Caco-2 (cell line): ENCODE results near the gene EIF3L. TPM values are rescaled to one million over a fixed set of nuclear protein-coding genes. Genes with fewer than 3 reads are reported as not detected.

Source experiments
- BruUV-seq: library from RNA; stranded (reverse); fragments of 400-500 nt; replicated peaks from 2 replicates; lab custom pipeline; 2021; lab: Mats Ljungman, UMichigan
- CTCF ChIA-PET: fragments of 300-600 bp; sonication (Branson Sonifier 250); formaldehyde crosslinking; loops from one replicate; lab custom pipeline; 2022; ENCODE audit warnings: antibody characterized with exemption; lab: Charles Lee
- POLR2A ChIA-PET: fragments of 300-600 bp; sonication (Branson Sonifier 250); formaldehyde crosslinking; loops from one replicate; lab custom pipeline; 2022; ENCODE audit warnings: antibody characterized with exemption; lab: Charles Lee
- DNase-seq, 2 experiments: peaks; one replicate each; pipeline versions ENCODE4 v3.0.0 to v3.0.0-alpha.2; 2020 to 2022
- H3K27me3 ChIP-seq: replicated peaks from 2 replicates; pipeline ENCODE4 v1.6.0; 2011; ENCODE audit warnings: low read length; ENCODE audit not compliant: control insufficient read depth, insufficient read depth
- H3K36me3 ChIP-seq: 2 replicates; pipeline ENCODE4 v1.5.1; 2011; ENCODE audit warnings: low read length; ENCODE audit not compliant: control insufficient read depth, insufficient read depth
- H3K4me1 ChIP-seq: fragments of 250-450 bp; sonication (Bioruptor Pico); 2 replicates; pipeline ENCODE4 v1.5.1; 2020; ENCODE audit warnings: mild to moderate bottlenecking
- H3K4me3 ChIP-seq: 2 replicates; pipeline ENCODE4 v1.5.1; 2011; ENCODE audit warnings: low read depth, mild to moderate bottlenecking, control low read depth, low read length
- H3K9me3 ChIP-seq: fragments of 250-450 bp; sonication (Bioruptor Pico); 2 replicates; pipeline ENCODE4 v1.5.1; 2020; ENCODE audit warnings: mild to moderate bottlenecking, moderate library complexity
- H3K27ac Mint-ChIP-seq: one replicate; pipeline ENCODE4 v1.8.0; 2022; ENCODE audit warnings: mixed read lengths; ENCODE audit not compliant: unreplicated experiment
- H3K27me3 Mint-ChIP-seq: one replicate; pipeline ENCODE4 v1.8.0; 2022; ENCODE audit warnings: mixed read lengths; ENCODE audit not compliant: insufficient read depth, unreplicated experiment
- H3K36me3 Mint-ChIP-seq: one replicate; pipeline ENCODE4 v1.8.0; 2022; ENCODE audit warnings: mild to moderate bottlenecking, mixed read lengths; ENCODE audit not compliant: insufficient read depth, unreplicated experiment
- H3K4me1 Mint-ChIP-seq: one replicate; pipeline ENCODE4 v1.8.0; 2022; ENCODE audit warnings: low read depth, mixed read lengths; ENCODE audit not compliant: unreplicated experiment
- H3K4me3 Mint-ChIP-seq: one replicate; pipeline ENCODE4 v1.8.0; 2022; ENCODE audit warnings: mild to moderate bottlenecking, moderate library complexity, mixed read lengths; ENCODE audit not compliant: unreplicated experiment
- H3K9me3 Mint-ChIP-seq: one replicate; pipeline ENCODE4 v1.8.0; 2022; ENCODE audit warnings: mixed read lengths; ENCODE audit not compliant: unreplicated experiment
- CTCF ChIP-seq, 2 experiments: fragments of 200-600 bp in 1 of 2; IDR thresholded peaks; 1 replicate in 1 of 2; 2 replicates in 1 of 2; pipeline versions ENCODE4 v1.5.1 to v1.8.0; 2011 to 2022; ENCODE audit warnings: antibody characterized with exemption in 1 of 2, control low read depth in 1 of 2, inconsistent platforms in 1 of 2, low read depth in 1 of 2, low read length in 1 of 2, mild to moderate bottlenecking in 1 of 2, moderate library complexity in 1 of 2; ENCODE audit not compliant: insufficient read depth in 1 of 2, severe bottlenecking in 1 of 2, unreplicated experiment in 1 of 2
- intact Hi-C: fragments of 100-400 bp; cut with micrococcal nuclease; formaldehyde crosslinking; loops from one replicate; pipeline ENCODE4 v1.10.0; 2022; ENCODE audit not compliant: unreplicated experiment
- total RNA-seq: library from RNA; stranded (reverse); gene quantifications from 2 replicates; pipeline ENCODE4 v1.2.3, GENCODE V29; 2022

Gene EIF3L
- total RNA-seq, 1 experiment from 2014 or later, result 554 TPM

DNA sequence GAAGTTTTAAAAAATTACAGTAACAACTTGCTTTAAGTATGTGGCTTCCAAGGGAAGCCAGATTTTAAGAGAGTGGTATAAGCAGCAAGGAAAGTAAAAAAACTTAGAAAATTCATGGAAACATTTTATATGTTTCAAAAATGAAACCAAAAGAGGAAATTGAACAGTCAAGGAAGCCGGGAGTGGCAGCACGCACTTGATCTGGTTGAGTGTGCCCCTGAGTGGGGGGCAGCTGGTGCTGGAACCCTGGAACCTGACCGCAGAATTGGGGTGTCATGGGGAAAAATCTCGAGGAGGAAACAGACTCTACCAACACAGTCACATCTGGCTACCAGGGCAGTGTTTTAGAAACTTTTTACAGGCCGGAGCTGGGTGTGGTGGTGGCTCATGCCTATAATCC is 70.9 kb downstream of the EIF3L start:
- H3K9me3 ChIP-seq, result no peaks in the 10 kb centered on the region
- H3K36me3 Mint-ChIP-seq, result peaks cover 56% of the 10 kb centered on the region
- H3K27ac Mint-ChIP-seq, result no peak overlapping the region
- no peak overlapping the region for H3K4me3 ChIP-seq
- no peak for TF ChIP-seq CTCF (IDR thresholded peaks at IDR 0.05; ENCODE audit: insufficient read depth in 1 of 2, low read depth in 1 of 2, low read length in 1 of 2, severe bottlenecking in 1 of 2, unreplicated experiment in 1 of 2)
- no peaks in the 10 kb centered on the region for H3K4me1 Mint-ChIP-seq
- no peaks in the 10 kb centered on the region for H3K27me3 ChIP-seq
- CTCF ChIA-PET, result interaction anchor here (0.6 kb wide), 1 partner anchor 179 kb away, joined by 5 read pairs; no protein-coding TSS in a partner anchor
- DNase-seq, result no peak
- no peaks in the 10 kb centered on the region for H3K9me3 Mint-ChIP-seq
- no peaks in the 10 kb centered on the region for H3K27me3 Mint-ChIP-seq
- H3K4me1 ChIP-seq, result no peaks in the 10 kb centered on the region
- no peak overlapping the region for H3K4me3 Mint-ChIP-seq
- POLR2A ChIA-PET, result interaction anchor here (0.6 kb wide), 2 partner anchors 65 to 262 kb away, joined by 3 to 4 read pairs; no protein-coding TSS in a partner anchor
- no TSS peak for BruUV-seq
- H3K36me3 ChIP-seq, result peaks cover 3% of the 10 kb centered on the region
- intact Hi-C loops, result no loop called here

DNA sequence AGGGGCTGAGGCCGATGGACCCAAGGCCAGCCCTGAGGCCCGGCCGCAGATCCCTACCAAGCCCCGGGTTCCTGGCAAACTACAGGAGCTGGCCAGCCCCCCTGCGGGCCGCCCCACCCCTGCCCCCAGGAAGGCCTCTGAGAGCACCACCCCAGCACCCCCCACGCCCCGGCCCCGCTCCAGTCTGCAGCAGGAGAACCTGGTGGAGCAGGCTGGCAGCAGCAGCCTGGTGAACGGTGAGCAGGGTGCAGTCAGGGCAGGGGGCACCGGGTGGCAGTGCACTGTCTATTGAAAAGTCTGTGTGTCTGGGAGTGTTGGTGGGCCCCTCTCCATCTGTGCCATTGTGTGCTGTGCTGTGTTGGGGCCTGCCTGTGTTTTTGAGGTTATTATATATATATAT is 73.0 kb downstream of the EIF3L start:
- DNase-seq, result no peak
- POLR2A ChIA-PET, result no interaction called here
- peaks cover 47% of the 10 kb centered on the region for H3K36me3 Mint-ChIP-seq
- Histone ChIP-seq H3K4me1 (no peaks in the 10 kb centered on the region), H3K27me3 (no peaks in the 10 kb centered on the region), H3K36me3 (peaks cover 3% of the 10 kb centered on the region), H3K9me3 (no peaks in the 10 kb centered on the region), H3K4me3 (no peak overlapping the region)
- H3K27me3 Mint-ChIP-seq, result no peaks in the 10 kb centered on the region
- no peak for TF ChIP-seq CTCF (IDR thresholded peaks at IDR 0.05; ENCODE audit: insufficient read depth in 1 of 2, low read depth in 1 of 2, low read length in 1 of 2, severe bottlenecking in 1 of 2, unreplicated experiment in 1 of 2)
- intact Hi-C loops, result no loop called here
- CTCF ChIA-PET, result no interaction called here
- H3K4me1 Mint-ChIP-seq, result no peaks in the 10 kb centered on the region
- no peak overlapping the region for H3K27ac Mint-ChIP-seq
- H3K9me3 Mint-ChIP-seq, result no peaks in the 10 kb centered on the region
- BruUV-seq, result no TSS peak
- no peak overlapping the region for H3K4me3 Mint-ChIP-seq

GRCh38 chr22:37923927-37924326 is 74.7 kb downstream of the EIF3L start:
- Histone ChIP-seq H3K4me1 (no peaks in the 10 kb centered on the region), H3K4me3 (no peak overlapping the region), H3K36me3 (no peaks in the 10 kb centered on the region; the same call in 1 of the 2 replicates), H3K27me3 (no peaks in the 10 kb centered on the region), H3K9me3 (no peaks in the 10 kb centered on the region)
- ChIA-PET POLR2A (no interaction called here), CTCF (no interaction called here)
- no peaks in the 10 kb centered on the region for H3K27me3 Mint-ChIP-seq
- TF ChIP-seq CTCF (IDR thresholded peaks at IDR 0.05; ENCODE audit: insufficient read depth in 1 of 2, low read depth in 1 of 2, low read length in 1 of 2, severe bottlenecking in 1 of 2, unreplicated experiment in 1 of 2), result no peak
- DNase-seq, result no peak
- no peak overlapping the region for H3K27ac Mint-ChIP-seq
- intact Hi-C loops, result no loop called here
- H3K4me3 Mint-ChIP-seq, result no peak overlapping the region
- no peaks in the 10 kb centered on the region for H3K9me3 Mint-ChIP-seq
- H3K4me1 Mint-ChIP-seq, result no peaks in the 10 kb centered on the region
- no TSS peak for BruUV-seq
- peaks cover 41% of the 10 kb centered on the region for H3K36me3 Mint-ChIP-seq
